GM23248 (cell line): ENCODE data around the gene IMPDH1.

Experiments
- EZH2 ChIP-seq: fragments of 200-600 bp; sonication (generic); IDR thresholded peaks from 2 replicates; pipeline ENCODE4 v1.6.1; 2018; ENCODE audit warnings: antibody characterized with exemption, mild to moderate bottlenecking; ENCODE audit not compliant: insufficient read depth, poor library complexity, severe bottlenecking
- EZH2phosphoT487 ChIP-seq: fragments of 200-600 bp; sonication (generic); IDR thresholded peaks from 2 replicates; pipeline ENCODE4 v1.6.1; 2018; ENCODE audit warnings: antibody characterized with exemption, moderate library complexity, mild to moderate bottlenecking, low read depth; ENCODE audit not compliant: insufficient read depth

DNA sequence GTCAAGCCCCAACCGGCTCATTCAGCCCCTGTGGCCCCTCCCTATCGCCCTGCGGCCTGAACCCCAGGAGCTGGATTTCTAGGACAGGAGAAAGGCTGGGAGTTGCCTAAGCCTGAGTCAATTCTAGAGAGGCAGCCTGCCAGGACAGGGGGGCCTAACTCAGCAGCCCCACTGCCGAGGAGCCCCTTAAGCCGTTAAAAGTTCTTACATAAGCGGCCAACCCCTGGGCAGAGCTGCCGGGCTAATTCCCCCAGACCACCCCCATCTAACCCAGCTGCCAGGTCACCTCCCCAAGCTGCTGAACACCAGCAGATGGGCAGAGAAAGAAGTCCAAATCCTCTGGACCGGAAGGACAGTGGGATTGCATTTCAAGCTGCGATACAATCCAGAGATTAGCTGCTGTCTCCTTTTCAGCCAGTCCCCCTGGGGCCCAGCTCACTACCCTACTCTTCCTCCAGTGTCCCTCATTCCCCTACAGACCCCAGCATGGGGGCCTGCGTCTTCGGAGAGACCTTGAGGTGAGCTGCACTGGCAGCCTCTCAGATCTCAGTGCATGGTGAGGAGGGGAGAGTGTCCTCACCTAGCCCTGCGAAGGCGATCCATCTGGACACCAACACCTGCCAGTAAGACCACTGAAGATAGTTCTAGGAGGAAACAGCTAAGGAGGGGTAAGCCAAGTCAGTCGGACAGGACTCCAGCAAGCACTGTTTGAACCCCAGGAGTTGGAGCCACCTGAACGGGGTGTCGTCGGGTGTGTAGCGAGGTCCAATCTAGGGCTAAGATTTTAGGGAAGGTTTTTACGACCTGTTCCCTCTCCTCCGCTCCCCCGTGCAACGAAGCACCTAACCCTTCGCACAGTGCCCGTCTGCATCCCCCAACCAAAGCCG lies 830 bp downstream of the IMPDH1 start:
- TF ChIP-seq EZH2: no peak
- no peak for TF ChIP-seq EZH2phosphoT487
